ENCODE measurements around the gene TYW5. TPM values are rescaled to one million over a fixed set of nuclear protein-coding genes. Genes with fewer than 3 reads are reported as not detected.

TYW5 gene
- polyA plus RNA-seq, 3 donors: 1.5 to 3.5 (median 1.6) TPM

GRCh38 chr2:199951023-199951422 lies 4.3 kb downstream of the TYW5 start:
- Histone ChIP-seq H2AFZ (ENCODE audit: insufficient read depth, low read depth, low read length, poor library complexity, severe bottlenecking) (no peak overlapping the region), H3K4me3 (replicated peaks in 1 of 3; ENCODE audit: low read depth in 2 of 3, low read length in 3 of 3) (no peak overlapping the region), H4K20me1 (ENCODE audit: insufficient read depth, low read length) (no peaks in the 10 kb centered on the region), H3K27me3 (ENCODE audit: control insufficient read depth in 2 of 2, insufficient read depth in 2 of 2, low read length in 2 of 2) (no peaks in the 10 kb centered on the region), H3K4me1 (ENCODE audit: control insufficient read depth in 1 of 2, insufficient read depth in 2 of 2, low read length in 2 of 2) (peaks cover 12 to 27% of the 10 kb centered on the region in 2 donors), H3K79me2 (ENCODE audit: insufficient read depth, low read length) (peaks cover 48% of the 10 kb centered on the region), H3K9ac (ENCODE audit: insufficient read depth, low read length, poor library complexity, severe bottlenecking) (no peak overlapping the region), H3K36me3 (replicated peaks in 1 of 2; ENCODE audit: control insufficient read depth in 1 of 2, insufficient read depth in 2 of 2, low read length in 2 of 2) (peaks cover 34 to 44% of the 10 kb centered on the region in 2 donors), H3K27ac (ENCODE audit: low read depth in 1 of 2, low read length in 2 of 2) (no peak overlapping the region), H3K4me2 (replicated peaks; ENCODE audit: extremely low read depth, low read length, poor library complexity, severe bottlenecking) (no peak overlapping the region), H3K9me3 (replicated peaks in 1 of 2; ENCODE audit: control insufficient read depth in 1 of 2, insufficient read depth in 1 of 2, low read length in 2 of 2) (no peaks in the 10 kb centered on the region)
- H3K9me3 Mint-ChIP-seq: no peaks in the 10 kb centered on the region
- DNase-seq: no peak
- no peak overlapping the region for H3K4me3 Mint-ChIP-seq
- no peaks in the 10 kb centered on the region for H3K27me3 Mint-ChIP-seq (ENCODE audit: low read depth in 3 of 3)
- no CpG with 5 or more reads among the region's 1 CpG for WGBS (ENCODE audit: insufficient coverage)
- H3K27ac Mint-ChIP-seq: no peak overlapping the region
- intact Hi-C loops (cut with micrococcal nuclease): no loop called here
- H3K36me3 Mint-ChIP-seq: peaks cover 23 to 35% of the 10 kb centered on the region in 2 donors
- peaks cover 30% of the 10 kb centered on the region for H3K4me1 Mint-ChIP-seq
- TF ChIP-seq CTCF (IDR thresholded peaks at IDR 0.05): no peak

DNA sequence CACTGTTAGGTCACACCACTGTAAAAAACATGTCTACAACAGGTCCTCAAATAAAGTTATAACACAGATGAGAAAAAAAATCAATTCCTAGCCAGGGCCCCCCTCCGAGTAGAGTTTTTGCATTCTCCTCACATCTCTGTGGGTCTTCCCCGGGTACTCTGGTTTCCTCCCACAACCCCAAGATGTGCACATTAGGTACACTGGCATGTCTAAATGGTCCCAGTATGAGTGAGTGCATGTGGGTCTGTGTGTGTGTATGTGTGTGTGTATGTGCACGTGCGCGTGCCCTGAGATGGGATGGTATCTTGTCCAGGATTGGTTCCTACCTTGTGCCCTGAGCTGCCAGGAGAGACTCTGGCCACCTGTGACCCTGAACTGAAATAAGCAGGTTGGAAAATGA lies 4.9 kb downstream of the TYW5 start:
- peaks cover 42% of the 10 kb centered on the region for H3K79me2 ChIP-seq (ENCODE audit: insufficient read depth, low read length)
- H3K9me3 ChIP-seq (replicated peaks in 1 of 2; ENCODE audit: control insufficient read depth in 1 of 2, insufficient read depth in 1 of 2, low read length in 2 of 2): no peaks in the 10 kb centered on the region
- WGBS (ENCODE audit: insufficient coverage): 94% methylated on average over 5 of the region's 5 CpGs
- H3K9ac ChIP-seq (ENCODE audit: insufficient read depth, low read length, poor library complexity, severe bottlenecking): no peak overlapping the region
- H3K27ac ChIP-seq (ENCODE audit: low read depth in 1 of 2, low read length in 2 of 2): no peak overlapping the region
- no peak overlapping the region for H3K4me2 ChIP-seq (replicated peaks; ENCODE audit: extremely low read depth, low read length, poor library complexity, severe bottlenecking)
- no peaks in the 10 kb centered on the region for H3K27me3 ChIP-seq (ENCODE audit: control insufficient read depth in 2 of 2, insufficient read depth in 2 of 2, low read length in 2 of 2)
- H4K20me1 ChIP-seq (ENCODE audit: insufficient read depth, low read length): no peaks in the 10 kb centered on the region
- no peak overlapping the region for H3K4me3 ChIP-seq (replicated peaks in 1 of 3; ENCODE audit: low read depth in 2 of 3, low read length in 3 of 3)
- Mint-ChIP-seq H3K36me3 (peaks cover 28 to 39% of the 10 kb centered on the region in 2 donors), H3K4me3 (no peak overlapping the region), H3K27ac (peak overlapping the region in 1 of 7 donors; percentile 66), H3K9me3 (no peaks in the 10 kb centered on the region), H3K27me3 (ENCODE audit: low read depth in 3 of 3) (no peaks in the 10 kb centered on the region), H3K4me1 (peaks cover 35% of the 10 kb centered on the region)
- peaks cover 39 to 51% of the 10 kb centered on the region in 2 donors for H3K36me3 ChIP-seq (replicated peaks in 1 of 2; ENCODE audit: control insufficient read depth in 1 of 2, insufficient read depth in 2 of 2, low read length in 2 of 2)
- intact Hi-C loops (cut with micrococcal nuclease): no loop called here
- no peak overlapping the region for H2AFZ ChIP-seq (ENCODE audit: insufficient read depth, low read depth, low read length, poor library complexity, severe bottlenecking)
- H3K4me1 ChIP-seq (ENCODE audit: control insufficient read depth in 1 of 2, insufficient read depth in 2 of 2, low read length in 2 of 2): peaks cover 11 to 25% of the 10 kb centered on the region in 2 donors
- TF ChIP-seq CTCF (IDR thresholded peaks at IDR 0.05): no peak
- no peak for DNase-seq

Data from CD14-positive monocyte (primary cell).